H1 (cell line): ENCODE measurements around the gene TMEM117. TPM values are rescaled to one million over a fixed set of nuclear protein-coding genes. Genes with fewer than 3 reads are reported as not detected.

Experiments
- CTCF ChIA-PET: fragments of 300-600 bp; sonication (Branson Sonifier 250); formaldehyde crosslinking; loops from one replicate; lab custom pipeline; 2021; ENCODE audit not compliant: partially characterized antibody; lab: Charles Lee
- POLR2A ChIA-PET: fragments of 300-600 bp; sonication (Branson Sonifier 250); formaldehyde crosslinking; loops from one replicate; lab custom pipeline; 2021; ENCODE audit warnings: inconsistent platforms; ENCODE audit not compliant: partially characterized antibody; lab: Charles Lee
- DNase-seq, 2 experiments: peaks; one replicate each; pipeline versions ENCODE4 v3.0.0 to v3.0.0-alpha.2; 2010 to 2022; ENCODE audit warnings: low spot score in 2 of 2, low read depth in 1 of 2, mixed read lengths in 1 of 2
- FAIRE-seq: peaks from 2 replicates; lab custom pipeline; 2011; peaks lifted over from hg19 to GRCh38; lab: Jason Lieb, UNC
- H2AFZ ChIP-seq: 2 replicates; pipeline ENCODE4 v1.8.1; 2012; ENCODE audit warnings: low read length, inconsistent platforms
- H2AK5ac ChIP-seq: 2 replicates; pipeline ENCODE4 v1.6.1; 2013; ENCODE audit warnings: low read depth, low read length
- H2BK120ac ChIP-seq: replicated peaks from 2 replicates; pipeline ENCODE3; 2013; ENCODE audit warnings: low read depth, low read length, inconsistent platforms
- H2BK12ac ChIP-seq: 2 replicates; pipeline ENCODE4 v1.6.1; 2013; ENCODE audit warnings: low read depth, low read length
- H2BK15ac ChIP-seq: 2 replicates; pipeline ENCODE4 v1.6.1; 2013; ENCODE audit warnings: low read length
- H2BK20ac ChIP-seq: 2 replicates; pipeline ENCODE4 v1.6.1; 2013; ENCODE audit warnings: low read length
- H2BK5ac ChIP-seq: 2 replicates; pipeline ENCODE4 v1.6.1; 2013; ENCODE audit warnings: low read depth, low read length
- H3K14ac ChIP-seq: 2 replicates; pipeline ENCODE4 v1.6.1; 2013; ENCODE audit warnings: inconsistent platforms; ENCODE audit not compliant: insufficient read length
- H3K18ac ChIP-seq: 2 replicates; pipeline ENCODE4 v1.6.1; 2013; ENCODE audit warnings: low read length; ENCODE audit errors: extremely low read depth
- H3K23ac ChIP-seq: 2 replicates; pipeline ENCODE4 v1.6.1; 2013; ENCODE audit warnings: inconsistent platforms; ENCODE audit not compliant: insufficient read length
- H3K23me2 ChIP-seq: 2 replicates; pipeline ENCODE4 v1.6.1; 2013; ENCODE audit warnings: low read depth, low read length
- H3K27ac ChIP-seq: 2 replicates; pipeline ENCODE4 v1.6.1; 2011; ENCODE audit warnings: low read depth, low read length, inconsistent platforms
- H3K27me3 ChIP-seq, 4 experiments: replicated peaks in 1 of 4; 1 replicate in 1 of 4; 2 replicates in 3 of 4; pipeline versions ENCODE4 v1.6.1 to v1.8.1; 2011 to 2013; ENCODE audit warnings: low read length in 3 of 4, mild to moderate bottlenecking in 3 of 4, inconsistent platforms in 2 of 4, mixed read lengths in 2 of 4, moderate library complexity in 1 of 4; ENCODE audit not compliant: control insufficient read depth in 3 of 4, insufficient read depth in 3 of 4; ENCODE audit errors: extremely low read depth in 1 of 4
- H3K36me3 ChIP-seq, 4 experiments: 2 replicates each; pipeline versions ENCODE4 v1.6.1 to v1.8.1; 2011 to 2013; ENCODE audit warnings: mild to moderate bottlenecking in 4 of 4, low read length in 3 of 4, moderate library complexity in 2 of 4, control low read depth in 1 of 4, inconsistent platforms in 1 of 4; ENCODE audit not compliant: insufficient read depth in 4 of 4, control insufficient read depth in 2 of 4
- H3K4ac ChIP-seq: replicated peaks from 2 replicates; pipeline ENCODE3; 2013; ENCODE audit warnings: low read length, low read depth, mixed read lengths, inconsistent platforms; ENCODE audit not compliant: insufficient read length
- H3K4me1 ChIP-seq, 4 experiments: replicated peaks in 1 of 4; 1 replicate in 1 of 4; 2 replicates in 3 of 4; pipeline versions ENCODE4 v1.6.1 to v1.8.1; 2011 to 2013; ENCODE audit warnings: low read length in 3 of 4, inconsistent platforms in 2 of 4, mixed read lengths in 1 of 4; ENCODE audit not compliant: insufficient read depth in 4 of 4, control insufficient read depth in 3 of 4
- H3K4me2 ChIP-seq, 2 experiments: 2 replicates each; pipeline versions ENCODE4 v1.6.1 to v1.8.1; 2011 to 2013; ENCODE audit warnings: low read depth in 2 of 2, low read length in 2 of 2, control low read depth in 1 of 2, inconsistent platforms in 1 of 2, mild to moderate bottlenecking in 1 of 2; ENCODE audit not compliant: insufficient read depth in 1 of 2
- H3K4me3 ChIP-seq, 4 experiments: fragments of 200-600, 300-600 bp in 1 of 4; sonication (generic), shearing (Covaris generic), sonication (Bioruptor Twin) in 1 of 4; 2 replicates each; pipeline versions ENCODE4 v1.5.1 to v1.8.1; 2011 to 2016; ENCODE audit warnings: low read length in 4 of 4, low read depth in 3 of 4, control low read depth in 2 of 4, inconsistent platforms in 2 of 4, mild to moderate bottlenecking in 2 of 4, mixed read lengths in 1 of 4, moderate library complexity in 1 of 4; ENCODE audit not compliant: insufficient read depth in 2 of 4; ENCODE audit errors: extremely low read depth in 1 of 4
- H3K56ac ChIP-seq: replicated peaks from 2 replicates; pipeline ENCODE3; 2013; ENCODE audit warnings: low read depth, mild to moderate bottlenecking, mixed read lengths, low read length, inconsistent platforms; ENCODE audit not compliant: insufficient read length
- H3K79me1 ChIP-seq: 2 replicates; pipeline ENCODE4 v1.6.1; 2013; ENCODE audit warnings: low read depth, low read length, control low read depth
- H3K79me2 ChIP-seq, 2 experiments: 2 replicates each; pipeline versions ENCODE4 v1.6.1 to v1.8.1; 2012 to 2013; ENCODE audit warnings: low read length in 2 of 2, mild to moderate bottlenecking in 2 of 2, inconsistent platforms in 1 of 2; ENCODE audit not compliant: insufficient read depth in 2 of 2, control insufficient read depth in 1 of 2
- H3K9ac ChIP-seq, 4 experiments: replicated peaks in 1 of 4; 1 replicate in 1 of 4; 2 replicates in 3 of 4; pipeline versions ENCODE4 v1.6.1 to v1.8.1; 2011 to 2013; ENCODE audit warnings: low read depth in 3 of 4, low read length in 3 of 4, control low read depth in 2 of 4, mild to moderate bottlenecking in 2 of 4, moderate library complexity in 2 of 4, inconsistent platforms in 1 of 4; ENCODE audit errors: extremely low read depth in 1 of 4
- H3K9me3 ChIP-seq, 2 experiments: 2 replicates each; pipeline versions ENCODE4 v1.6.1 to v1.8.1; 2012 to 2013; ENCODE audit warnings: mild to moderate bottlenecking in 2 of 2, moderate library complexity in 2 of 2, control low read depth in 1 of 2, inconsistent platforms in 1 of 2, low read depth in 1 of 2, low read length in 1 of 2, mixed read lengths in 1 of 2; ENCODE audit not compliant: insufficient read depth in 2 of 2
- H4K20me1 ChIP-seq, 2 experiments: replicated peaks in 1 of 2; 2 replicates each; pipeline versions ENCODE3 to v1.8.1; 2011 to 2013; ENCODE audit warnings: inconsistent platforms in 2 of 2, low read length in 2 of 2, mild to moderate bottlenecking in 1 of 2; ENCODE audit not compliant: insufficient read depth in 2 of 2, control insufficient read depth in 1 of 2
- H4K5ac ChIP-seq: 2 replicates; pipeline ENCODE4 v1.6.1; 2013; ENCODE audit warnings: low read length, low read depth, mixed read lengths, inconsistent platforms; ENCODE audit not compliant: insufficient read length
- H4K8ac ChIP-seq: 2 replicates; pipeline ENCODE4 v1.8.0; 2013; ENCODE audit warnings: mild to moderate bottlenecking, moderate library complexity, low read length, inconsistent platforms; ENCODE audit not compliant: insufficient read depth; ENCODE audit errors: extremely low read depth
- H4K91ac ChIP-seq: replicated peaks from 2 replicates; pipeline ENCODE3; 2013; ENCODE audit warnings: low read length, mixed read lengths, inconsistent platforms; ENCODE audit not compliant: insufficient read length
- CEBPB ChIP-seq: IDR thresholded peaks from 2 replicates; pipeline ENCODE4 v1.6.1; 2012; ENCODE audit warnings: low read depth, low read length
- CHD1 ChIP-seq: IDR thresholded peaks from 2 replicates; pipeline ENCODE4 v1.6.1; 2012; ENCODE audit warnings: low read depth, low read length, improper control_type of control experiment
- POLR2AphosphoS5 ChIP-seq: IDR thresholded peaks from 2 replicates; pipeline ENCODE4 v1.6.1; 2011; ENCODE audit warnings: low read depth, low read length
- TAF7 ChIP-seq: optimal IDR thresholded peaks from 2 replicates; pipeline ENCODE3; 2011; ENCODE audit warnings: low read depth, mild to moderate bottlenecking, inconsistent platforms, low read length, moderate library complexity, borderline replicate concordance
- polyA plus RNA-seq, 7 experiments: library from polyadenylated mRNA; depleted of rRNA in 3 of 7; stranded (reverse) in 5 of 7; unstranded in 2 of 7; fragments of >200 nt in 5 of 7; fragments of 200-250 nt in 2 of 7; gene quantifications; 1 replicate in 5 of 7; 2 replicates in 1 of 7; 4 replicates in 1 of 7; pipeline versions ENCODE4 v1.2.1 to v1.2.3, GENCODE V29; 2011 to 2013; ENCODE audit warnings: missing spikeins in 2 of 7, mixed read lengths in 2 of 7
- total RNA-seq: library from RNA; stranded (reverse); fragmentation: NEBNext Ultra II Directional; extraction: Animal tissue kit (Norgen Biotek cat#: 25700); gene quantifications from 2 replicates; pipeline ENCODE4 v1.2.1, GENCODE V29; 2021

The TMEM117 gene
- total and polyA plus RNA-seq, 2 of the 8 experiments (the other 6 are each of a cell fraction or from before 2014, with no cell fraction given) = 0.80 to 1.4 TPM

- no peaks in the 10 kb centered on the region for H3K79me2 ChIP-seq
- H3K56ac ChIP-seq = no peak overlapping the region
- no peak overlapping the region for H2BK5ac ChIP-seq
- H4K91ac ChIP-seq = no peak overlapping the region
- H2BK120ac ChIP-seq = no peak overlapping the region
- H3K36me3 ChIP-seq = no peaks in the 10 kb centered on the region
- ChIA-PET CTCF (no interaction called here), POLR2A (no interaction called here)
- no peak overlapping the region for H3K14ac ChIP-seq
- H3K23ac ChIP-seq = no peak overlapping the region
- H2AFZ ChIP-seq = no peak overlapping the region
- no peaks in the 10 kb centered on the region for H3K23me2 ChIP-seq
- no peak overlapping the region for H2AK5ac ChIP-seq
- no peak overlapping the region for H4K8ac ChIP-seq
- DNase-seq = no peak
- FAIRE-seq = no peak
- no peak overlapping the region for H4K5ac ChIP-seq
- no peak overlapping the region for H3K4me3 ChIP-seq
- H3K4me2 ChIP-seq = no peak overlapping the region
- no peaks in the 10 kb centered on the region; a peak in 1 of 7 replicates for H3K4me1 ChIP-seq
- H4K20me1 ChIP-seq = no peaks in the 10 kb centered on the region
- no peak overlapping the region for H2BK20ac ChIP-seq
- H3K79me1 ChIP-seq = no peaks in the 10 kb centered on the region
- H3K9ac ChIP-seq = no peak overlapping the region
- peaks cover 2 to 10% of the 10 kb centered on the region in 2 experiments; a peak in 2 of 4 replicates for H3K9me3 ChIP-seq
- no peak overlapping the region for H3K18ac ChIP-seq
- H3K27me3 ChIP-seq = no peaks in the 10 kb centered on the region
- no peak overlapping the region for H3K27ac ChIP-seq
- H2BK12ac ChIP-seq = no peak overlapping the region
- no peak overlapping the region for H2BK15ac ChIP-seq
- no peak overlapping the region for H3K4ac ChIP-seq
- TF ChIP-seq POLR2AphosphoS5 (no peak), TAF7 (no peak), CEBPB (no peak), CHD1 (no peak)
These were observed 67.8 kb downstream of the TMEM117 start for GRCh38 chr12:43903686-43904085.
